B cell (primary cell): ENCODE data around the gene CTDNEP1. TPM values are rescaled to one million over a fixed set of nuclear protein-coding genes. Genes with fewer than 3 reads are reported as not detected.

Experiments used
- ATAC-seq: fragments of 200-7000 bp; cut with Tn5 transposase; one replicate; pipeline ENCODE4 v1.10.0; 2021; ENCODE audit warnings: low read depth, mild to moderate bottlenecking, moderate number of reproducible peaks, moderate library complexity
- CTCF ChIA-PET: fragments of 350-600 bp; sonication (Branson Sonifier 250); formaldehyde crosslinking; loops from one replicate; lab custom pipeline; 2021; ENCODE audit warnings: antibody characterized with exemption, inconsistent platforms; lab: Charles Lee
- POLR2A ChIA-PET: fragments of 350-600 bp; sonication (Branson Sonifier 250); formaldehyde crosslinking; loops from one replicate; lab custom pipeline; 2021; ENCODE audit warnings: antibody characterized with exemption; lab: Charles Lee
- DNase-seq: peaks from one replicate; pipeline ENCODE4 v3.0.0; 2013
- H2AFZ ChIP-seq: 2 replicates; pipeline ENCODE4 v1.6.1; 2012; ENCODE audit warnings: mild to moderate bottlenecking, low read depth, low read length; ENCODE audit not compliant: insufficient read depth, poor library complexity, severe bottlenecking
- H3K27ac ChIP-seq, 2 donors: 1 replicate in 1 of 2; 2 replicates in 1 of 2; pipeline ENCODE4 v1.5.1; 2012 to 2013; ENCODE audit warnings: low read length in 2 of 2, mild to moderate bottlenecking in 2 of 2, moderate library complexity in 1 of 2
- H3K27me3 ChIP-seq, 4 experiments: fragments of 200-600 bp in 1 of 4; sonication (generic) in 1 of 4; replicated peaks in 1 of 4; 1 replicate in 2 of 4; 2 replicates in 2 of 4; pipeline versions ENCODE4 v1.6.1 to v1.7.0; 2013 to 2016; ENCODE audit warnings: low read length in 3 of 4, mild to moderate bottlenecking in 2 of 4, mixed read lengths in 1 of 4, moderate library complexity in 1 of 4; ENCODE audit not compliant: insufficient read depth in 4 of 4, control insufficient read depth in 3 of 4; ENCODE audit errors: control extremely low read depth in 1 of 4
- H3K36me3 ChIP-seq, 2 experiments: replicated peaks in 1 of 2; 1 replicate in 1 of 2; 2 replicates in 1 of 2; pipeline versions ENCODE4 v1.6.1 to v1.7.1; 2013; ENCODE audit warnings: low read length in 1 of 2; ENCODE audit not compliant: insufficient read depth in 2 of 2, control insufficient read depth in 1 of 2; ENCODE audit errors: control extremely low read depth in 1 of 2, extremely low read depth in 1 of 2
- H3K4me1 ChIP-seq, 2 donors: fragments of 200-600 bp in 1 of 2; sonication (generic) in 1 of 2; 1 replicate in 1 of 2; 2 replicates in 1 of 2; pipeline versions ENCODE4 v1.5.1 to v1.6.1; 2013 to 2017; ENCODE audit warnings: low read length in 2 of 2; ENCODE audit not compliant: control insufficient read depth in 2 of 2, insufficient read depth in 2 of 2
- H3K4me2 ChIP-seq: replicated peaks from 2 replicates; pipeline ENCODE3; 2012; ENCODE audit warnings: mild to moderate bottlenecking, low read depth, low read length; ENCODE audit not compliant: poor library complexity, severe bottlenecking
- H3K4me3 ChIP-seq, 5 experiments: fragments of 200-600 bp in 1 of 5; sonication (generic) in 1 of 5; 1 replicate in 3 of 5; 2 replicates in 2 of 5; pipeline versions ENCODE4 v1.5.1 to v1.7.0; 2011 to 2016; ENCODE audit warnings: low read length in 4 of 5, mild to moderate bottlenecking in 4 of 5, low read depth in 2 of 5, control low read depth in 1 of 5, moderate library complexity in 1 of 5; ENCODE audit not compliant: insufficient read depth in 1 of 5; ENCODE audit errors: control extremely low read depth in 1 of 5, extremely low read depth in 1 of 5
- H3K79me2 ChIP-seq: fragments of 200-600 bp; sonication (generic); one replicate; pipeline ENCODE4 v1.6.0; 2016; ENCODE audit warnings: low read length; ENCODE audit not compliant: control insufficient read depth, insufficient read depth
- H3K9ac ChIP-seq: fragments of 200-600 bp; sonication (generic); 2 replicates; pipeline ENCODE4 v1.6.1; 2017; ENCODE audit warnings: mild to moderate bottlenecking, low read length, moderate library complexity
- H3K9me3 ChIP-seq, 3 donors: one replicate each; pipeline versions ENCODE4 v1.6.1 to v1.7.1; 2013; ENCODE audit warnings: low read length in 2 of 3; ENCODE audit not compliant: control insufficient read depth in 2 of 3, insufficient read depth in 1 of 3; ENCODE audit errors: control extremely low read depth in 1 of 3
- H4K20me1 ChIP-seq: 2 replicates; pipeline ENCODE4 v1.6.0; 2012; ENCODE audit warnings: mild to moderate bottlenecking, low read length; ENCODE audit not compliant: insufficient read depth, control insufficient read depth, poor library complexity, severe bottlenecking
- H3K27ac Mint-ChIP-seq: one replicate; pipeline ENCODE4 v1.8.0; 2021; ENCODE audit warnings: mixed read lengths
- H3K27me3 Mint-ChIP-seq: one replicate; pipeline ENCODE4 v1.8.0; 2021; ENCODE audit warnings: mixed read lengths
- H3K4me1 Mint-ChIP-seq: one replicate; pipeline ENCODE4 v1.8.0; 2021; ENCODE audit warnings: mixed read lengths
- H3K4me3 Mint-ChIP-seq: one replicate; pipeline ENCODE4 v1.8.0; 2021; ENCODE audit warnings: mixed read lengths
- H3K9me3 Mint-ChIP-seq: one replicate; pipeline ENCODE4 v1.8.0; 2022; ENCODE audit warnings: mixed read lengths; ENCODE audit not compliant: insufficient read depth
- EZH2 ChIP-seq: IDR thresholded peaks from 2 replicates; pipeline ENCODE4 v1.6.1; 2012; ENCODE audit warnings: borderline replicate concordance, low read depth, mild to moderate bottlenecking, moderate library complexity, low read length; ENCODE audit not compliant: insufficient read depth, poor library complexity, severe bottlenecking
- WGBS: methylation state at CpG from one replicate; pipeline ENCODE4 v1.1.5; 2013; ENCODE audit warnings: missing lambda C conversion rate; ENCODE audit not compliant: insufficient coverage; 5-methylcytosine and 5-hydroxymethylcytosine counted together
- intact Hi-C: fragments of 100-400 bp; cut with micrococcal nuclease; formaldehyde crosslinking; loops from one replicate; pipeline ENCODE4 v1.10.0; 2022
- polyA plus RNA-seq: library from polyadenylated mRNA; depleted of rRNA; stranded (reverse); fragments of >200 nt; gene quantifications from 2 replicates; pipeline ENCODE4 v1.2.3, GENCODE V29; 2012
- total RNA-seq, 2 donors: library from RNA; stranded (reverse); fragments of 120-200 nt in 1 of 2; gene quantifications; 1 replicate in 1 of 2; 2 replicates in 1 of 2; pipeline versions ENCODE4 v1.2.3 to v1.2.4, GENCODE V29; 2013 to 2022
- TF ChIP-seq, protein P1 (sequence below): fragments of 200-600 bp; IDR thresholded peaks from one replicate; pipeline ENCODE4 v1.8.0; 2022; ENCODE audit warnings: antibody characterized with exemption, mild to moderate bottlenecking

Gene CTDNEP1
- total and polyA plus RNA-seq, 2 donors (not counting 1 experiment from before 2014, with no cell fraction given) = 125 to 162 TPM

DNA sequence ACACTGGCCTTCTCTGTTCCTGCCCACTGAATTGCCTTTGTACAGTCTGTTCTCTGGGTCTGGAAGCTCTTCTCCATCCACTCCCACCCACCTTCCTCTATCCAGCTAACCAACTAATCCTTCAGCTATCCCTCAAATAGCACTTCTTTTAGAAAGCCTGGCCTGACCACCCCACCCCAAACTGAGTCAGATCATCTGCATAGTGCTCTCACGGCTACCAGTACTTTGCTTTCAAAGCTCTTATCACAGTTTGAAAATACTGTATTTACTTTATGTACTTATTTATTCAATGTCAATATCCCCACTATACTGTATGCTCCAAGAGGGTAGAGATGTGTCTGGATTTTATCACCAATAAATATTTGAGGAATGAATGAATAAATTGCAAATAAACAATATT is 15.2 kb upstream of the CTDNEP1 start:
- TF ChIP-seq, protein P1, sequence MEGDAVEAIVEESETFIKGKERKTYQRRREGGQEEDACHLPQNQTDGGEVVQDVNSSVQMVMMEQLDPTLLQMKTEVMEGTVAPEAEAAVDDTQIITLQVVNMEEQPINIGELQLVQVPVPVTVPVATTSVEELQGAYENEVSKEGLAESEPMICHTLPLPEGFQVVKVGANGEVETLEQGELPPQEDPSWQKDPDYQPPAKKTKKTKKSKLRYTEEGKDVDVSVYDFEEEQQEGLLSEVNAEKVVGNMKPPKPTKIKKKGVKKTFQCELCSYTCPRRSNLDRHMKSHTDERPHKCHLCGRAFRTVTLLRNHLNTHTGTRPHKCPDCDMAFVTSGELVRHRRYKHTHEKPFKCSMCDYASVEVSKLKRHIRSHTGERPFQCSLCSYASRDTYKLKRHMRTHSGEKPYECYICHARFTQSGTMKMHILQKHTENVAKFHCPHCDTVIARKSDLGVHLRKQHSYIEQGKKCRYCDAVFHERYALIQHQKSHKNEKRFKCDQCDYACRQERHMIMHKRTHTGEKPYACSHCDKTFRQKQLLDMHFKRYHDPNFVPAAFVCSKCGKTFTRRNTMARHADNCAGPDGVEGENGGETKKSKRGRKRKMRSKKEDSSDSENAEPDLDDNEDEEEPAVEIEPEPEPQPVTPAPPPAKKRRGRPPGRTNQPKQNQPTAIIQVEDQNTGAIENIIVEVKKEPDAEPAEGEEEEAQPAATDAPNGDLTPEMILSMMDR = no peak
- TF ChIP-seq EZH2 = no peak
- Histone ChIP-seq H3K9ac (no peak overlapping the region), H3K79me2 (no peaks in the 10 kb centered on the region), H3K27me3 (peaks cover 0 to 20% (median 9%) of the 10 kb centered on the region in 4 experiments), H4K20me1 (no peaks in the 10 kb centered on the region), H3K9me3 (peaks cover 0 to 4% (median 0%) of the 10 kb centered on the region in 3 donors), H3K36me3 (no peaks in the 10 kb centered on the region), H3K27ac (no peak overlapping the region), H3K4me1 (peaks cover 19% of the 10 kb centered on the region in 2 donors), H2AFZ (no peak overlapping the region), H3K4me3 (no peak overlapping the region), H3K4me2 (no peak overlapping the region)
- POLR2A ChIA-PET = no interaction called here
- DNase-seq = no peak
- WGBS = no CpG with 5 or more reads among the region's 1 CpG
- CTCF ChIA-PET = interaction anchor here (0.7 to 1.7 kb wide), 4 partner anchors 11 to 210 kb away, joined by 3 to 5 read pairs (median 3); no protein-coding TSS in a partner anchor
- H3K4me1 Mint-ChIP-seq = peaks cover 18% of the 10 kb centered on the region
- H3K9me3 Mint-ChIP-seq = no peaks in the 10 kb centered on the region
- H3K27ac Mint-ChIP-seq = no peak overlapping the region
- ATAC-seq = no peak
- intact Hi-C loops = no loop called here
- no peak overlapping the region for H3K4me3 Mint-ChIP-seq
- peaks cover 30% of the 10 kb centered on the region for H3K27me3 Mint-ChIP-seq

DNA sequence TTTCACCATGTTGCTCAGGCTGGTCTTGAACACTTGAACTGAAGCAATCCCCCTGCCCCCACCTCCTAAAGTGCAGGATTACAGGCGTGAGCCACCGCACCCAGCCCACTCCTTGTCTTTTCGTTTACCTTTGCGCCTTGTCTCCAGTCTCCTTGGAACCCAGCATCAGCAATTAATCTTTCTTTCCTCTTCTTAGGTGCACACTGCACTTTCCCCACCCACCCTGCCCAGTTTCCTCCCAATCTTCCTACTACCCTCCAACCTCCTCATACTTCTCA is 12.2 kb upstream of the CTDNEP1 start:
- CTCF ChIA-PET = interaction anchor here (0.6 kb wide), 1 partner anchor 49 kb away, joined by 3 read pairs; no protein-coding TSS in a partner anchor
- peaks cover 3 to 9% of the 10 kb centered on the region in 2 experiments for H3K36me3 ChIP-seq

More for the DNA sequence above, 12.2 kb upstream of the CTDNEP1 start:
- ATAC-seq (no peak), DNase-seq (no peak)
- Histone ChIP-seq H3K4me3 (peak overlapping the region in 1 of 5 experiments; percentile 34), H3K27me3 (peaks cover 0 to 17% (median 8%) of the 10 kb centered on the region in 4 experiments), H3K9me3 (peaks cover 0 to 4% (median 0%) of the 10 kb centered on the region in 3 donors), H3K9ac (no peak overlapping the region), H3K4me2 (peak overlapping the region; percentile 99), H2AFZ (peak overlapping the region; percentile 77), H3K79me2 (no peaks in the 10 kb centered on the region), H3K27ac (no peak overlapping the region), H3K4me1 (peaks cover 27 to 32% of the 10 kb centered on the region in 2 donors), H4K20me1 (no peaks in the 10 kb centered on the region)
- Mint-ChIP-seq H3K27me3 (peaks cover 23% of the 10 kb centered on the region), H3K4me1 (peaks cover 27% of the 10 kb centered on the region), H3K4me3 (peak overlapping the region; percentile 72), H3K27ac (no peak overlapping the region), H3K9me3 (no peaks in the 10 kb centered on the region)
- WGBS = 47% methylated on average over 4 of the region's 4 CpGs
- intact Hi-C loops = loop anchor here (2.0 kb wide), 1 partner anchor 17 kb away; the partner anchor contains the start of gene SLC2A4
- POLR2A ChIA-PET = no interaction called here
- TF ChIP-seq, protein P1 = no peak
- TF ChIP-seq EZH2 = no peak
